Measurements from ENCODE around the gene C2CD2L.
"Not testable (repeated sequence)": the region's sequence is repeated elsewhere in the genome, so short reads cannot be mapped to it uniquely, and the experiment has no call there.

C2CD2L gene

GRCh38 chr11:119112314-119113020 lies 5.3 kb downstream of the C2CD2L start:
- intact Hi-C loops (cut with DNase I), result no loop called here

GRCh38 chr11:119113716-119114115 lies 6.6 kb downstream of the C2CD2L start:
- intact Hi-C loops (cut with DNase I), result no loop called here
- peak in 2 of 42 donors; percentile 12 to 35 for DNase-seq

More at GRCh38 chr11:119112314-119113020, 5.3 kb downstream of the C2CD2L start:
- peak in 1 of 42 donors; percentile 13 for DNase-seq

GRCh38 chr11:119114351-119114750 lies 7.2 kb downstream of the C2CD2L start:
- peak in 1 of 42 donors; percentile 15 for DNase-seq
- intact Hi-C loops (cut with DNase I), result no loop called here

- DNase-seq, result peak in 24 of 42 donors; percentile 32 to 67 (median 49)
- intact Hi-C loops (cut with DNase I), result no loop called here
Measured at GRCh38 chr11:119115484-119116234, 8.5 kb downstream of the C2CD2L start.

GRCh38 chr11:119116235-119116594 lies 9.1 kb downstream of the C2CD2L start:
- intact Hi-C loops (cut with DNase I), result no loop called here
- DNase-seq, result no peak

GRCh38 chr11:119116601-119117000 lies 9.5 kb downstream of the C2CD2L start:
- intact Hi-C loops (cut with DNase I), result no loop called here
- no peak for DNase-seq

- DNase-seq, result peak in 5 of 42 donors; percentile 49 to 77 (median 57)
- intact Hi-C loops (cut with DNase I), result no loop called here
Measured at GRCh38 chr11:119117004-119117706, 10.0 kb downstream of the C2CD2L start.

GRCh38 chr11:119118227-119118626 lies 11.1 kb downstream of the C2CD2L start:
- intact Hi-C loops (cut with DNase I), result no loop called here

GRCh38 chr11:119118946-119119345 lies 11.8 kb downstream of the C2CD2L start:
- intact Hi-C loops (cut with DNase I), result no loop called here
- no peak for DNase-seq

More at GRCh38 chr11:119118227-119118626, 11.1 kb downstream of the C2CD2L start:
- no peak for DNase-seq

- DNase-seq, result no peak
Measured at GRCh38 chr11:119120639-119121007, 13.5 kb downstream of the C2CD2L start.

GRCh38 chr11:119121008-119121810 lies 14.1 kb downstream of the C2CD2L start, which contains the start of gene HINFP:
Gene HINFP, plus strand, starts transcription at chr11:119121580. Its CDS starts 5,365 bp downstream, at chr11:119126945.
- intact Hi-C loops (cut with DNase I), result no loop called here

More at GRCh38 chr11:119120639-119121007, 13.5 kb downstream of the C2CD2L start:
- intact Hi-C loops (cut with DNase I), result no loop called here

GRCh38 chr11:119121811-119122124 lies 14.6 kb downstream of the C2CD2L start:
- no peak for DNase-seq
- intact Hi-C loops (cut with DNase I), result no loop called here

More at GRCh38 chr11:119121008-119121810, 14.1 kb downstream of the C2CD2L start, which contains the start of gene HINFP:
- DNase-seq, result peak; percentile 99 to 100 (median 100)

- DNase-seq, result no peak
- intact Hi-C loops (cut with DNase I), result no loop called here
Measured at GRCh38 chr11:119125821-119126220, 18.7 kb downstream of the C2CD2L start.

- intact Hi-C loops (cut with DNase I), result no loop called here
- DNase-seq, result no peak
Measured at GRCh38 chr11:119126675-119127268, 19.6 kb downstream of the C2CD2L start.

- intact Hi-C loops (cut with DNase I), result no loop called here
- DNase-seq, result no peak
Measured at GRCh38 chr11:119130662-119131061, 23.5 kb downstream of the C2CD2L start.

GRCh38 chr11:119134389-119134978 lies 27.3 kb downstream of the C2CD2L start:
- intact Hi-C loops (cut with DNase I), result no loop called here
- peak in 3 of 42 donors; percentile 25 to 42 (median 30) for DNase-seq

GRCh38 chr11:119139276-119139675 lies 32.1 kb downstream of the C2CD2L start:
- intact Hi-C loops (cut with DNase I); DNase-seq: not testable (repeated sequence)

- intact Hi-C loops (cut with DNase I), result no loop called here
- DNase-seq, result peak in 28 of 42 donors; percentile 18 to 75 (median 37)
Measured at GRCh38 chr11:119144825-119145486, 37.8 kb downstream of the C2CD2L start.

Data from head of caudate nucleus (tissue), 42 donors.